NCI-H1436 (cell line): ENCODE measurements around the gene UBE2D1.

Experiments
- DNase-seq: peaks from one replicate; lab custom pipeline; 2025; lab: John Stamatoyannopoulos, UW

UBE2D1 gene

GRCh38 chr10:58341422-58341821, 6.6 kb downstream of the UBE2D1 start:
- DNase-seq = no peak

- DNase-seq = no peak
These were observed 7.1 kb downstream of the UBE2D1 start for GRCh38 chr10:58341947-58342346.

- DNase-seq = no peak
These were observed 13.2 kb downstream of the UBE2D1 start for GRCh38 chr10:58347967-58348366.

- DNase-seq = no peak
These were observed 13.8 kb downstream of the UBE2D1 start for GRCh38 chr10:58348571-58349033.

- no peak for DNase-seq
These were observed 15.2 kb downstream of the UBE2D1 start for GRCh38 chr10:58350023-58350422.

- DNase-seq = no peak
These were observed 16.0 kb downstream of the UBE2D1 start for GRCh38 chr10:58350619-58351323.

GRCh38 chr10:58351616-58352578, 17.1 kb downstream of the UBE2D1 start:
- no peak for DNase-seq

GRCh38 chr10:58352956-58353610, 18.3 kb downstream of the UBE2D1 start:
- no peak for DNase-seq

GRCh38 chr10:58356756-58357155, 21.9 kb downstream of the UBE2D1 start:
- DNase-seq = no peak

- DNase-seq = no peak
These were observed 23.6 kb downstream of the UBE2D1 start for GRCh38 chr10:58358314-58358933.

- DNase-seq = no peak
These were observed 24.1 kb downstream of the UBE2D1 start for GRCh38 chr10:58358947-58359346.

GRCh38 chr10:58359541-58359940, 24.7 kb downstream of the UBE2D1 start:
- no peak for DNase-seq

GRCh38 chr10:58360412-58361004, 25.7 kb downstream of the UBE2D1 start:
- no peak for DNase-seq

- DNase-seq = no peak
These were observed 26.5 kb downstream of the UBE2D1 start for GRCh38 chr10:58361353-58361752.

- no peak for DNase-seq
These were observed 27.4 kb downstream of the UBE2D1 start for GRCh38 chr10:58362027-58362789.

- no peak for DNase-seq
These were observed 32.3 kb downstream of the UBE2D1 start for GRCh38 chr10:58367069-58367468.

GRCh38 chr10:58371473-58371872, 36.7 kb downstream of the UBE2D1 start:
- DNase-seq = no peak

- no peak for DNase-seq
These were observed 38.0 kb downstream of the UBE2D1 start for GRCh38 chr10:58372607-58373441.

- DNase-seq = no peak
These were observed 38.6 kb downstream of the UBE2D1 start for GRCh38 chr10:58373442-58373827.

GRCh38 chr10:58382489-58382995, 47.7 kb downstream of the UBE2D1 start:
- no peak for DNase-seq
